ENCODE data around the gene CCDC91.

CCDC91 gene

DNA sequence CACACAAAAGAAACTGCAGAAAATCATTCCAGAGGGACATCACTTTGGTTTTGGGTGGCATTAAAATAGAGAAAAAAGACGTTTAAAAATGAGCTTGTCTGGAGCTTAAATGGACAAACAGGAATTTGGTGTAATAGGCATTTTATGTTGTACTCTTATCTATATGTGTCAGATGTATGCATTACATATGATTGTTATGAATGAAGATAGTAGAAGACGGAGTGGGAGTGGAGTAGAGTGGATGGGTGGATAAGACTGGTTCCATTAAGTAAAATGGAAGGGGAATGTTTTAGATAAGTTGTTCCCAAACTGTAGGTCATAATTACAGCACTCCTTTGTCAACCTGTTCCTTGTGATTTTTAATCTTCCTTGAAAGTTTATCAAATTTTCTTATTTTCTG lies 1.9 kb downstream of the CCDC91 start:
- TF ChIP-seq SIN3A (IDR thresholded peaks at IDR 0.05; ENCODE audit: borderline replicate concordance, insufficient read depth, low read length) = no peak
- TF ChIP-seq POLR2AphosphoS5 (IDR thresholded peaks at IDR 0.05; ENCODE audit: low read depth, low read length) = no peak
- TF ChIP-seq, protein P1, sequence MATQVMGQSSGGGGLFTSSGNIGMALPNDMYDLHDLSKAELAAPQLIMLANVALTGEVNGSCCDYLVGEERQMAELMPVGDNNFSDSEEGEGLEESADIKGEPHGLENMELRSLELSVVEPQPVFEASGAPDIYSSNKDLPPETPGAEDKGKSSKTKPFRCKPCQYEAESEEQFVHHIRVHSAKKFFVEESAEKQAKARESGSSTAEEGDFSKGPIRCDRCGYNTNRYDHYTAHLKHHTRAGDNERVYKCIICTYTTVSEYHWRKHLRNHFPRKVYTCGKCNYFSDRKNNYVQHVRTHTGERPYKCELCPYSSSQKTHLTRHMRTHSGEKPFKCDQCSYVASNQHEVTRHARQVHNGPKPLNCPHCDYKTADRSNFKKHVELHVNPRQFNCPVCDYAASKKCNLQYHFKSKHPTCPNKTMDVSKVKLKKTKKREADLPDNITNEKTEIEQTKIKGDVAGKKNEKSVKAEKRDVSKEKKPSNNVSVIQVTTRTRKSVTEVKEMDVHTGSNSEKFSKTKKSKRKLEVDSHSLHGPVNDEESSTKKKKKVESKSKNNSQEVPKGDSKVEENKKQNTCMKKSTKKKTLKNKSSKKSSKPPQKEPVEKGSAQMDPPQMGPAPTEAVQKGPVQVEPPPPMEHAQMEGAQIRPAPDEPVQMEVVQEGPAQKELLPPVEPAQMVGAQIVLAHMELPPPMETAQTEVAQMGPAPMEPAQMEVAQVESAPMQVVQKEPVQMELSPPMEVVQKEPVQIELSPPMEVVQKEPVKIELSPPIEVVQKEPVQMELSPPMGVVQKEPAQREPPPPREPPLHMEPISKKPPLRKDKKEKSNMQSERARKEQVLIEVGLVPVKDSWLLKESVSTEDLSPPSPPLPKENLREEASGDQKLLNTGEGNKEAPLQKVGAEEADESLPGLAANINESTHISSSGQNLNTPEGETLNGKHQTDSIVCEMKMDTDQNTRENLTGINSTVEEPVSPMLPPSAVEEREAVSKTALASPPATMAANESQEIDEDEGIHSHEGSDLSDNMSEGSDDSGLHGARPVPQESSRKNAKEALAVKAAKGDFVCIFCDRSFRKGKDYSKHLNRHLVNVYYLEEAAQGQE (IDR thresholded peaks at IDR 0.05; ENCODE audit: insufficient read depth in 1 of 2, low read depth in 2 of 2, low read length in 2 of 2) = no peak
- TF ChIP-seq TAF1 (IDR thresholded peaks at IDR 0.05; ENCODE audit: borderline replicate concordance, insufficient read depth, low read length) = no peak
- no peak for TF ChIP-seq FOXP2 (optimal IDR thresholded peaks at IDR 0.05; ENCODE audit: borderline replicate concordance, extremely low read depth, extremely low read length, insufficient read depth)

GRCh38 chr12:28202374-28203130 lies 12.3 kb downstream of the CCDC91 start:
- TF ChIP-seq, protein P1 (IDR thresholded peaks at IDR 0.05; ENCODE audit: insufficient read depth in 1 of 2, low read depth in 2 of 2, low read length in 2 of 2) = no peak
- TF ChIP-seq TAF1 (IDR thresholded peaks at IDR 0.05; ENCODE audit: borderline replicate concordance, insufficient read depth, low read length) (no peak), FOXP2 (optimal IDR thresholded peaks at IDR 0.05; ENCODE audit: borderline replicate concordance, extremely low read depth, extremely low read length, insufficient read depth) (no peak), POLR2AphosphoS5 (IDR thresholded peaks at IDR 0.05; ENCODE audit: low read depth, low read length) (no peak), SIN3A (IDR thresholded peaks at IDR 0.05; ENCODE audit: borderline replicate concordance, insufficient read depth, low read length) (no peak)

DNA sequence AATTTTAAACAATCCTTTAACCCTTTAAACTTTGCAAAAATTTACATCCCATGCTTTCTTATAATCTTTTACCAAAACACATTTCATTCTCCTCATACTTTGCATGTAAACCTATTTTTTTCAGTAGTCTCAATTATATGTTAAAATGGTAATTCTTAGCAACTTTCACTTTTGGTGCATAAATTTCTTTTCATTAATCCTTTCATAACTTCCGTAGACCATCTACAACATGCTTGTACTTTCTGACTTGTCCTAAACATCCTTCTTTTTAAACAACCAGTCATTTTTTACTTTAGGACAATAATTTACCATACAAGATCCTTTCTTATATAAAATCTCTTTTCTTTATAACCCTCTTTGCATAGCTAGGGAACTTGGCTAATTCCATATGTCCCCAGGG lies 19.5 kb downstream of the CCDC91 start:
- TF ChIP-seq POLR2AphosphoS5 (IDR thresholded peaks at IDR 0.05; ENCODE audit: low read depth, low read length) (no peak), FOXP2 (optimal IDR thresholded peaks at IDR 0.05; ENCODE audit: borderline replicate concordance, extremely low read depth, extremely low read length, insufficient read depth) (no peak), TAF1 (IDR thresholded peaks at IDR 0.05; ENCODE audit: borderline replicate concordance, insufficient read depth, low read length) (no peak), SIN3A (IDR thresholded peaks at IDR 0.05; ENCODE audit: borderline replicate concordance, insufficient read depth, low read length) (no peak)
- TF ChIP-seq, protein P1 (IDR thresholded peaks at IDR 0.05; ENCODE audit: insufficient read depth in 1 of 2, low read depth in 2 of 2, low read length in 2 of 2) = no peak

- TF ChIP-seq SIN3A (IDR thresholded peaks at IDR 0.05; ENCODE audit: borderline replicate concordance, insufficient read depth, low read length) (no peak), TAF1 (IDR thresholded peaks at IDR 0.05; ENCODE audit: borderline replicate concordance, insufficient read depth, low read length) (no peak), FOXP2 (optimal IDR thresholded peaks at IDR 0.05; ENCODE audit: borderline replicate concordance, extremely low read depth, extremely low read length, insufficient read depth) (no peak), POLR2AphosphoS5 (IDR thresholded peaks at IDR 0.05; ENCODE audit: low read depth, low read length) (no peak)
- TF ChIP-seq, protein P1 (IDR thresholded peaks at IDR 0.05; ENCODE audit: insufficient read depth in 1 of 2, low read depth in 2 of 2, low read length in 2 of 2) = no peak
These were observed 21.9 kb downstream of the CCDC91 start for GRCh38 chr12:28212182-28212581.

Data from PFSK-1 (cell line).